Measurements from ENCODE around the gene HHATL.

DNA sequence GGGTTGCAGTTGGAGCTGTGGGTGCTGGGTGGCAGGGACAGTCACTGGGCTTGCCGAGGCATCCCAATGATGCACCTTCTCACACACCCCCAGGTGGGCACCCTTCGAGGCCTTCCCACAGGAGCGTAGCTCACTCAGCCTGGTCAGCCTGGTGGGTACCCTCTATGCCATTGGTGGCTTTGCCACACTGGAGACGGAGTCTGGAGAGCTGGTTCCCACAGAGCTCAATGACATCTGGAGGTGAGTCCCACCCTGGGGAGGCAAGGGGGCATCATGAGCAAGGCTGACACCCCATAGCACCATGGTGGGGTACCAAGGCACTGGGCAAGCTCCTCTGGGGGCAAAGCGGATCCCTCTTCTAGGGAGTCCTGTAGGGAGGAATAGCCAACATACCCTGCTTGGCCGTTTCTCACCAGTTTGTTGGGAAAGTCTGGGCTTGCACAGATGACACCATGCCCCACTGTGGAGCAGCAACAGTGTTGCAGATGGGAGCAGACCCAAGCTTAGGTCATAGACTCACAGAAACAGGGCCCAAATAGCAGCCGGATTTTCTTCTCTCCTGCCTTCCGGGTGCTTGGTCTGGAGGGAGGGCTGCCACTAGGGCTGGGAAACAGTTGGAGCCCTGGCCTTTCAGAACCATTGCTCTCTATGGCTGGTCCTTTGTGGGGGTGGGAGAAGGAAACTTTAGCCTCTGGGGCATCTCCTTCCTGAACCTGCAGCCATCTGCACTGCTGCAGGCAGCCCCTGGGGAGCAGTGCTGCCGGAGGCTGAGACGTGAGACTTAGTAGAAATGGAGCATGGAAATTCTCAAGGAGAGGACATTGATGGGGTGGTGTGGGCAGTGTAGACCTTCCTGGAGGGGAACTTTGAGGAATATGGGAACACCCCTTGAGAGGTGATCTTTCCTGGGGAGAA is 11.6 kb downstream of the HHATL start:
- no peak for TF ChIP-seq CTCF (conservative IDR thresholded peaks at IDR 0.05)
- no peak for TF ChIP-seq ZFX (IDR thresholded peaks at IDR 0.05)
